GM21737 (cell line): ENCODE measurements around the gene HOXB1.

ENCODE experiments used
- ATAC-seq: cut with Tn5 transposase; IDR thresholded peaks from one replicate; pipeline ENCODE4 v1.9.1; 2021; ENCODE audit warnings: mild to moderate bottlenecking, moderate library complexity; ENCODE audit not compliant: unreplicated experiment

The HOXB1 gene

DNA sequence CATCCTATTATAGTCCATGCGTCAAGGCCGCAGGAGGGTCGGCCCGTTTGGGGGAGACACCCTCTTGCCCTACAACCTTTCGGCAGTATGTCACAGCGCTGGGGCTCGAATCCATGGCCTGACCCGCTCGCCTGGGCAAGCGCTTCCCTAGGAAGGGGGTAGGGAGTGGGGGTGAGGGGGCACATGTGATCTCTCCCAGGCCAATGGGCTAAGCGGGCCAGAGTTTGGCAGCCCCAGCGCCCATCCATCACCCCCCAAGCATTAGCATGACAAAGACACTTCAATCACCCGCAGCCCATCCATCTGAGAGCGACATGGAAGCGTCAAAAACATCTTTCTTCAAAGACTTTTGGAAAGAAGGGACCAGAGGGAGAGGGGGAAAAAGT is at the start of gene HOXB1:
TSS of gene HOXB1 (minus strand) at position 125 of the 386 bp plus-strand sequence. CDS start at position 18, 107 bp downstream.
- ATAC-seq, result no peak

DNA sequence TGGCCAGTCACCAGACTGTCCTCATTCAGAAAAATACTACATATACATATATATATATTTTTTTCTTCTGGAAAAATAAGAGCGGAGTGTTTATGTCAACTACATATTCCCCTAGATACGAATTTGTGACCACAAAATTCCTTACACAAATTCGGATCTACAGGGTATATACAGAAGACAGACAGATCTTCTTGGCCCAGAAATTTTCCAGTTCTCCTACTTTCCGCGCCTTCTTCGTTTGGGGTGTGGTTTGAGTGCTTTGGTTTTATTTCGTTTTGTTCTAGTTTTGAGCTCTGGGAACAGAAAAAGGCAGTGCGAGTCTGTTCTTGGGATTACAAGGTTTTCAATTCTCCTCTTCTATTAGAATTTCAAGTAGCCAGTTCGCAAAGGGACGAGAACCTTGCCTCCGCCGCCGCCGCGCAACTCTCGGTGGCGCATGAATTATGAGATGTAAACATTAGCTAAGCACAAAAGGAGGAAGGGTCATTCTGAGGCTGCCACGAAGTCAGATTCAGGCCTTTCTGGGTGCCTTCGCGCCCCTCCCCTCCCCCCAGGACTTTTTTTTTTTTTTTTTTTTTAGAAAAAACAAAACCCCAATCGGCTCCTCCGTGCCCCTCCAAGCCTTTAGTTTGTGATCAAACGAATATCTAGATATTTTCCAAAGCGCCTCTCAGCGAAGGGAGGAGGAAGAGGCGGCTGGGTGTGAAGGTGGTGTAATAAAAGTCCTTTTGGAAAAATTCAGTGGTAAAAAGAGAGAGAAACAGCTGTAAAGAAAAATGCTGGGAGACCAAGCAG is 49.1 kb upstream of the HOXB1 start:
- no peak for ATAC-seq

DNA sequence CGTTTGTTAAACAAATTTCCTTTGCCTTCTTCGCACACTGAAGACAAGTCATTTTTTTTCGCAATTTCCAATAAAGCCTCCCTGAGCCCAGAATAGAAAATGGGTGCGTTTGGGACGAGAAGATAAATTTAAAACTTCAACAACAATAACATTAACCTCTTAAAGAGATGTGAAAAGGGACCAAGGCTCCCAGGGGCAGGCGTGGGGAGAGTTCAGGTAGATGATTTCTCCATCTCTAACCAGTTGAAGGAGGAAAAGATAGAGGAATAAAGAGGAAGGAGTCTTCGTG is 48.6 kb upstream of the HOXB1 start:
- ATAC-seq, result no peak

DNA sequence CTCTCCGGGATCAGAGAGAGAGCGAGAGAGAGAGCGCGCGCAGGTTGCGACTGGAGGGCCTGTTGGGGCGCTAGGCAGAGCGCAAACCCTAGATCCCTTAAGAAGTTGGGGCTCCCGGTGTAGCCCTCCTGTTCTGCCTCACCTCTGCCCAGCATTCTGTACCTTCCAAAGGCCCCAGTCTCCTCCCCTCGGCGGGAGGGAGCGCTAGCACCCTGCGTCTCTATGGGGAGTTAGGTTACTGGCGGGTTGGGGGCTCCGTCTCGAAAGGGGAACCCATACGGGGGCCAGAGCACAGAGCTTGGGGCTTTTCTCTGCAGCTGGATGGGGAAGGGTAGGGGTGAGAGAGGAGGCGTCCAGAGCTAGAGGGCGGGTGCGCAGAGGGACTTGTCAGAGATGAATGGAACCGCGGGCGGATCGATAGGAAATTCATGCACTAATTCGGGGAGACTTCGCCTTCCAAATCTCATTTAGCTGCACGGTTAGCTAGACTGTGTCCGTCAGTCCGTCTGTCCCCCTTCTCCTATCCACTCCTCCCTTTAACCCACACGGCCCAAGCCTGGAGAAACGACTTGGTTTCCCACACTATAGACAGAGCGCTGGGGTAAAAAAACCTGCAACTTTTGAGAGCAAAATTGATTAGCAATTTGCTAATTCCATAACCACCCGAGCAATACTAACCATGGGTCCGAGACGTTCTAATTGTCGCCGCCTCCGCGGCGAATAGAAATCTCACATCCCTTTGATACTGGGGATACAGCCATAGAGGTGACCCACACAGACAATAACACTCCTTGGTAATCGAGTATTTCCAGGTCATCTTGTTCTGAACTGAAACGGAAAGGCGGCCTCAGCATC is 48.0 kb upstream of the HOXB1 start:
- ATAC-seq, result no peak

DNA sequence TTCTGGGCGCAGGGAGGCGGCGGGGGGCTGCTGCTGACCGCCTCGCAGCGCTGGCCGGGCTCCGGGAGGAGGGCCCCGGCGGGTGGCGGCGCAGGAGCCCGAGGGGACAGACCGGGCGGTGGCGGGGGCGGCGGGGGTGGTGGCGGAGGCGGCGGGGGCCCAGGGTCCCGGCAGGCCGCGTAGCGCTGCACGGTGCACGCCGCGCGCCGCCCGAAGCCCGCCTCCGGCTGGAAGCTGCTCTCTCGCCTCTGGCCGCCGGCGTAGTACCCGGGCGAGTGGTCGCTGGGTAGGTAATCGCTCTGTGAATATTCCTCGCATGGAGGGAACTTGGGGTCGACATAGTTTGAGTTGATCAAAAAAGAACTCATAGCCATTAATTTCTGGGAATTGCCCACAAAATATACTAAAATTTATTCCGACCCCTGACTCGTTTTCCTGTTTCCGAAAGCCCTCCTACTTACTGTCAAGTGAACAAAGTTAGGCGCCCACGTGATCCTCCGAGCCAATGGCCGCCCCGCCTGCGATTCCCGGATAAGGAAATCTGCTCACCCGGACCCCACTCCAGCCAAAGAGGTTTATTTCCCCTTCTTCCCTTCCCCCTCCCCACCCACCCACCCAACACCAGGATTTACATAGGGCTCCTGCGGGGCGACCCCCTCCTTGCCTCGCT is 47.3 kb upstream of the HOXB1 start, which contains the start of gene HOXB4:
TSS of gene HOXB4 (minus strand) at position 405 of the 670 bp plus-strand sequence. CDS start at position 374, 31 bp downstream.
- no peak for ATAC-seq

DNA sequence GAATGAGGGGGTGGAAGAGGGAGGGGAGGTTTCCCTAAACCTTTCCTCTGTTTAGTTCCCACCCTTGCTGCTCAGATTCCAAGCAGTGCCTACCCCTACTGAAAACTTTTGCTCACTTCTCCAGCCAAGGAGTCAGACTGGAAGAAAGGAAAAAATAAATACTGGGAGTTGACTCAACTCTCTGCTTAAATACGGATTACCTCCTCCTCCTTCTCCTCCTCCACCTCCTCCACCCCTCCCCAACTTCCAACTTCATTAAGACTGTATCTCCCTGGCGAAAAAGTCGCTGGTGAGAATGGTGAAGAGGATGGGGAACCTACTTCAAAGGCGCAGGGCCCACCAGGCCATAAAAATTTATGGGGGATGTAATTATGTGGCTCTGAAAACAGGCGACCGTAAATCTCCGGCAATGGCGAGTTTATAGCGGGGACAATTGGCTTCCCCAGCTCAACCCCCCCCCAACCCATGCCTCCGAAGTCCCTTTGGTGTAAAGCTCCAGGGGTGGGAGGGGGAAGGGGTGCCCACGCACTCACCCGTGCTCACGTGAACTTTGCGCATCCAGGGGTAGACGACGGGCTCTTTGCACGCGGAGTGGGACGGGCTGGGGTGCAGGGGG is 46.6 kb upstream of the HOXB1 start:
- ATAC-seq, result no peak

DNA sequence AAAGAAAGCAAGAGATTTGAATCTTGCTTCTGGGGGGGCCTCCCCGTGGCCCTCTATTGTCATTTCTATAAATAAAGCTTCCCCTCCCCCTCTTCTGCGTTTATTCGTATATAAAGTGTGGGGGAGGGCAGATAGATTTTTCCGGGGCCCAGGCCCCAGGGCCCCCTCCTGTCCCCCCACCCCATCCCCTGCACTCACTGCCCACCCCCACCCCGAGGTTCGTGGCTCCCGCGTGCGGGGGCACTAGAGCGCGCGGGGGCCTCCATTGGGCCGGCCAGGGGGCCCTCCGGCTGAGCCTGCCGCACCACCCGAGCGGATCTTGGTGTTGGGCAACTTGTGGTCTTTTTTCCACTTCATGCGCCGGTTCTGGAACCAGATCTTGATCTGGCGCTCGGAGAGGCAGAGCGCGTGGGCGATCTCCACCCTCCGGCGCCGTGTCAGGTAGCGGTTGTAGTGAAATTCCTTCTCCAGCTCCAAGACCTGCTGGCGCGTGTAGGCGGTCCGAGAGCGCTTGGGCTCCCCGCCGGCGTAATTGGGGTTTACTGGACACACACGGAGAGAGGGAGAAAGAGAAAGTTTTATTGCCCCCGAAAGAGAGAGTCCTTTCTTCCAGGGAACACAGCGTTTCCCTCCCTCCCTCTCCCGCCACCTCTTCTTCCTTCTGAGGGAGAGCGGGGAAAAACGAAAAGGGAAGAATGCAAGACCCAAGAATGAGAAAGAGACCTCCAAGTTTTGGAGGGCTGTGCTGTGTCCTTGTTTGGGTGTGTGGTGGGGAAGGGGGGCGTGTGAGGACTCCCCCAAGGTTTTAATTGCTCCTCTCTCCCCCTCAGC is 45.9 kb upstream of the HOXB1 start:
- ATAC-seq, result no peak

DNA sequence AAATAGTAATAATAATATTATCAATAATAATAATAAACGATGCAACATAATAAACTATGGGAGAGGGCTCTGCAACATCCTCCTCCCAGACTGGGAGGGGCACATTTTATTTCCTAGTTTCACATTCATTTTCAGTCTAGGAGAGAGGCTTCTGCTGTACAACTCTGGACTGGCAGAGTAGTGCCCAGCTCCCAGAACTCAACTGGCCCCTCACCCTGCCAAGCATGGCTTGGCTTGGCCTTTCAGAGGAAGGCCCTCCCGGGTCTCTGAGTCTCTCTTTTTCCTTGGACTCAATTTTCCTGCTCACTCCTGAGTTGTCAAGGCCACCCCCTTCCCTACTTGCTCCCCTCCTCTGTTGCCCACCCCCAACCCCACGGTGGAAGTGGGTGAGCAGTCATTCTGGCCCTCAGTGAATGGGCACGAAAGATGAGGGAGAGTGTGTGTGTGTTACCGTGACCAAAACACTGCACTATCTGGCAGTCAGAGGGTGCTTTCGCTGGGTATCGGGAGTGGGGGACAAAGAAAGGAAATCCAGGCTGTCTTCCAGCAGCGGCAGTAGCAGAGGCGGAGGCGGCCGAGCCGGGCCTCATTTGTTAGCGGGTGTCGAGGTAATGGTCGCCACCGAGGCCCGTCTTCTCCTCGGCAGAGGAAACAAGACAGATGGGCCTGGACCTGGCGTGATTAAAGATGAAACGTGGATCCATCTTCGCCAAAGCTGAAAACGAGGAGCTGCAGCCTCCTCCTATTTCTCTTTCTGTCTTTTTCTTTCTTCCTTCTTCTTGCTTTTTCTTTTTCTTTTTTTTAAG is 45.1 kb upstream of the HOXB1 start:
- ATAC-seq, result no peak

DNA sequence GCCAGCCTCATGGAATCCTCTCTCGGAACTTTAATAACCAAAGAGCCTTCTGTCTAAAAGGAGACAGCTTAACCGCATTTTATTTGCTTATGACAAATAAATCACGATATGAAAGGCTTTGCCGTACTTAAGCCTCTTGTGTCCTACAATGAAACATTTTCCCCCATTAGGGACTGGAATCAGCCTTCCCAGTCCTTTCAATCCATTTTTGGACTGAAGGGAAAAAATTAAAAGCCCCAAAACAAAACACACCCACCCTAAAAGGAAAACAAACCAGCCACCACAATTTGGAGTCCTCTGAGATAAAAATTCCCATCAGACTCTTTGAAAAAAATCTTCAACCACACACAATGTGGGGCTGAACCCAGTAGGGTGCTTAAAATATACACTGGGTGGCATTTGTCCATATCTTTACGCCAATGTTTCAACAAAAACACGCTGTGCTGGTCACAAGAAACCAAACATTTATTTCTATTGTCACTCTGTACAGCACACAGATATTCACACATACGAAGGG is 44.3 kb upstream of the HOXB1 start:
- no peak for ATAC-seq

DNA sequence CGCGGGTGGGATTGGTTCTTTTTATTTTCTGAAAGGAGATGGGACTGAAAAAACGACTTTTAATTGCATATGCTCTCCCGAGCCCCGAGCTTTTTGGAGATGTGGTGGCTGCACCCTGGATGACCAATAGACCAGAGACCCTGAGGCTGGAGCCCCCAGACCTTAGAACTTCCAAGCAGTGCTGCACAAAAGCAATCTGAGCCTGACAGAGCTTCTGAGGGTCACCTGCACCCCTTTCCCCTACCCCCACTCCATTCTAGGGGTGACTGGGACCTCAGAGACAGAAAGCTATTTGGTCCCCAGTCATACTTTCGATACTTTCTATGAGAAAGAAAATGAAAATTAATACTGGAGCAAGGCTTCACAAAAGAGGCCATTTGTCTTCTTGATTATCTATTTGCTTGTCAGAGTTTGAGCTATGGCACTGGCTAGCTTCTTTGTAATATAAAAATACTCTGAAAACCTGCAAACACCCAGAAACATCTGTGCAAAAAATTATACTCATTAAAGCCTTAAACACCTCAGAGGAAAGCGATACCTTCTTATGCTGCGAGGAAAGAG is 43.8 kb upstream of the HOXB1 start:
- ATAC-seq, result no peak

DNA sequence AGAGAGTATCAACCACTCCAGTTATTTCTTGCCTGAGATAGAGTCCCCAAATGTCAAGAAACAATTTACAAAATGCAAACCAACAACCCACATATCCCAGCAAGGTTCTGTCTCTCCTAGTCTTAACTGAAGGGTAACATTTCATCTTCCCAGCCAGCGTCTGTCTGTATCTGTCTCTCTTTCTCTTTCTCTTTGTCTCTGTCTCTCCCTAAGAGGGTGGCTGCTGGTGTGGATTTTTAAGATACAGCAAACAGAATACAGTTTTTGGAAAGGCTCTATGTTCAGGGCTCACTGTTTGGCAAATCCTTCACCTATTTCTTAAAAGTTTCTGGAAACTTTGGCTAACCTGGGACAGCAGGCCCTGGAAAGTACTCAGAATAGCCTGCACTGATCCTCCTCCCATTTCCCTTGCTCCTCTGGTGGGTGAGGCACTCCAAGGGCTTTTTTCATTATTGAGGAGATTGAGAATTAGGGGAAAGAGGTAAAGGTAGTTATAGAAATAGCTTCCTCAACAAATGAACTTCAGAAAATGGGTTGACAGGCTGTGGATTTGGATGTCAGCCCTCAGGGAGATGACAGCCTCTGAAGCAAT is 41.1 kb upstream of the HOXB1 start:
- no peak for ATAC-seq

DNA sequence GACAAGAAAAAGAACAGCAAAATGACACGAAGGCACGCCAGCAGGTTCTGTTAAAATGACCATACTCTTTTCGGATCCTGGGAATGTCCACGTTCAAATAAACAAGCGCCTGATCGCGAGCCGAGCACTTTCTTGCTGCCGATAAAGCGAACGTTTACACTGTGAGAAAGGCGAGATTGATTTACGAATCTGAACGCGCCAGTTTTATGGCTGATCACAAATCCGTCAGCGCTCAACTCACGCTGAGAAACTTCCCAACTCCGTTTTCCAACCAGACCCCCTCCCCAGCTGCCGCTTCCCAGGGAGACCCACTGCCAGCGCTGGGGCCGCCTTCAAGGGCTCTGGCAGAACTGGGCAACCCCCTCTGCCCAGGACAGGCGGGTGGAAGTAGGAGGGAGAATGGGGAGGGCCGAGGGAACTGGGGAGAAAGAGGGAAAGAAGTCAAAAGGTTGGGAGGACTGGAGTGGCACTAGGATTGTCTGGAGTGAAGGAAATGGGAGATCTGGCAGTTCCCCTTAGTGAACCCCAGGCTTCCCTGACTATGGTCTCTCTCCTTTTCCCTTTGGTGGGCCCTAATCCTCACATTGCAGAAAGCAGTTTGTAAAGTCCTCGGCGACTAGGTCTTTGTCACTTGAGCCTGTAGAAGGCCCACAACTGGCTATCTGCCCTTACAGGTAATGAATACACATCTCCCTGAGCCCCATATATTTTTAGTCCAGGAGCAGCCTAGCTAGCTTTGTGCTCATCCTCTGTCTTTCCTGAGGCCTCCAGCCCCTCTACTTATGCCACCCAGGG is 40.4 kb upstream of the HOXB1 start:
- no peak for ATAC-seq

DNA sequence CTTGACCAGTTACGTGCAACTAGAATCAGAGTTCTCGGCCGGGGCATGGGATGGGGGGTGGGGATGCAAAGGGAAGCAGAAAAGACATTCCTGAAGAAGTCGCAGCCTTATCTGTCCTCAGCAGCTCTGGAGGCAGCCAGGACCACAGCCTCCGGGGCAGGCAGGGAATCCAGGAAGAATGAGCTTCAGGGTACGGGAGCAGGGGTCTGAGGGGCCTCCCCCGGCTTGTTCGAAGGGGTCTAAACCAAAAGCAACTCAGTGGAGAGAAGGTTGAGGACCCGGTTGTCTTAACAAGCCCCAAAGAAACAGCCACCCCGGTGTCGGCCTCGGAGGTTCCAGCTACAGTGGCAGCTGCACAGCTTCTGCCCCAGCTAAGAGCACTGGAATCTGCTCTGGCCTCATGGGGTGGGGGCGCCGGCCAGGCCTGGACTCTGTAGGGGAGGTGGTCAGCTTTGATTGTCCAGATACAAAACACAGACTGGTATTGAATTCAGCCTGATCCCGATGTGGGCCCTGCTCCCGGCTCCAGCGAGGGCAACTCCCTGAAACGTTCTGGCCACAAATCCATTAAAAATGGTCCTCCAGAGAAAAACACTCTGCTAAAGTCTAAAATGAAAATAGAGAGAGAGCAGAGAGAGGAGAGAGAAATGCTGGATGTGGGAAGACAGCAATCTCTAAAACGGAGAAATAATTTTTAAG is 39.7 kb upstream of the HOXB1 start:
- ATAC-seq, result no peak

DNA sequence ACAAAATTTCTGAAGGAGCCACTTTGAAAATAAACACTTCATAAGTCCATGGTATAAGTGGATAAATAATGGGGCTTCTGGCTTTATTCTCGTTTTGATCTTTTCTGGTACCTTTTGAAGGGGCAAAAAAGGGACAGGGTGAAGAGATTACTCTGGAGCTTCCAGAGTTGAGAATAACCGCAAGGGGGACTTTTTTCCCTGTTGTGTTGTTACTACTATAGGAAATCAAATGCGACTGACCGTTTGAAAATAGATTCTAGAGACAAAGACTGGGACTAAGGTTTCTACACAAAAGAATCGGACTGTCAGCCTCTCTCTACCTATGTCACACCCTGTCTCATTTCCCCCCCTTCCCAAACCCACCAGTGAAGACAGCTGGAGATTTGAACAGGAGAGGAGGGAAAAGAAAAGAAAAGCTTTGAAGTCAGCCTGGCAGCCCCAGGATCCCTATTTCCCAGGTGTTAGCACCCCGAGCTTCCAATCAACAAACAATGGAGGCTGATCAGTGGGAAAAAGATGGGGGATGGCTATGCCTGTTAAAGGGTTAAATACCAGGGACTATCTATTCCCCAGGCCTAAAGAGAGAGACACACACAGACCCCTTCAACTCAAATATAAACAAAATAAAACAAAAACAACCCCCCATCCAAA is 39.0 kb upstream of the HOXB1 start:
- ATAC-seq, result no peak

DNA sequence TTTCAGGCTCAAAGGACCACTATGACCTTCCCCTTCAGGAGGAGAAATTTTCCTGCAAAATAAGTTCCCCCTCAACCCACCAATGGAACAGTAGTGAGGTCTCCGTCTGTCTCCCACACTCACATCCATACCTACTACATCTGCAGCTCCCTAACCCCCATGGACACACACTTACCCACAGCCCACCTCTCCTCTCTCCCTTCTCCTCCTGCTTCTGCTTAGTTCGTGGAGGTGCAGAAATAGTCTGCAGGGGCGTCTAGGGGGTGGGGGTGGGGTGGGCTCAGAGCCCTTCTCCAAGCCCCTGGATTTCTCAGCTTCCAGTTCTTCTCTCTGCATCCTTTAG is 38.4 kb upstream of the HOXB1 start:
- no peak for ATAC-seq

DNA sequence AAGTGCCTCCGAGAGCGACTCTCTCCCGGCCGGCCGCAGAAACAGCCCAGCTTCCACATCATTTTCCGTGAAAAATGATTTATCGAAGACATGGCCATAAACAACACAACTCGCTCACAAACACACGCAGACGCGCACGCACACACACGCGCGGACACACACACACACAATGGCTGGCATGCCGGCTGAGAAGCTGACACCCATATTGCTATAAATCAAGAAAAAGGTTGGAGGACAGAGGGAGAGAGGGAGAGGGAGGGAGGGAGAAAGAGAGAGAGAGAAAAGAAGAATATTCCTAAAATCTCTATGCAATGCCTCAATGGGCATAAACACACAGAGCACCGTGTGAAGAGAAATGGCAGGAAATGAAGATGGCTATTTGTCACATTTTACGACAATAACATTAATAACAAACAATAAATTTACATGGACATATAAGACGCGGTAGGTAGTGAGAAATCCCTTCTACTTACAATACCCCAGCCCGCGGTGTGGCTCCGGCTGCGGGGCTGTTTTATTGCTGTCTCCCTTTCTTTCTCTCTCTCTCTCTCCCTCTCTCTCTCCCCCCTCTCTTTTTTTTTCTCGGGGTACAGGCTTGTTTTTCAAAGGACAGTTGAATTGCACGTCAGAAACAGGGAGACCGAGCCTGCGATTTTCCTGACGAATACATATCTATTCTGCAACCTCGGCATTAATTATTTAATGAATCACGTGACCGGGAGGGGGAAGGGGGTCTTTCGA is 37.9 kb upstream of the HOXB1 start:
- no peak for ATAC-seq
